GM23338 (cell line): ENCODE measurements around the gene AGAP1. TPM values are rescaled to one million over a fixed set of nuclear protein-coding genes. Genes with fewer than 3 reads are reported as not detected.

ENCODE experiments used
- ATAC-seq: fragments of 200-7000 bp; cut with Tn5 transposase; 3 replicates; pipeline ENCODE4 v1.9.1; 2020
- DNase-seq: peaks from one replicate; pipeline ENCODE4 v3.0.0-alpha.2; 2015; ENCODE audit warnings: low spot score
- H2AFZ ChIP-seq: fragments of 200-600 bp; sonication (generic); 2 replicates; pipeline ENCODE4 v1.8.0; 2016; ENCODE audit warnings: antibody characterized with exemption, mild to moderate bottlenecking, moderate library complexity
- H3F3A ChIP-seq: fragments of 200-600 bp; sonication (generic); replicated peaks from 2 replicates; pipeline ENCODE4 v1.8.0; 2017; ENCODE audit warnings: antibody characterized with exemption, mixed run types, low read depth
- H3K27ac ChIP-seq: fragments of 200-600 bp; sonication (generic); 2 replicates; pipeline ENCODE4 v1.6.1; 2016; ENCODE audit warnings: low read depth
- H3K27me3 ChIP-seq: fragments of 200-600 bp; sonication (generic); 2 replicates; pipeline ENCODE4 v1.8.0; 2016; ENCODE audit warnings: mild to moderate bottlenecking, mixed run types, moderate library complexity; ENCODE audit not compliant: insufficient read depth
- H3K36me3 ChIP-seq: fragments of 200-600 bp; sonication (generic); 2 replicates; pipeline ENCODE4 v1.8.0; 2016; ENCODE audit warnings: mild to moderate bottlenecking; ENCODE audit not compliant: insufficient read depth
- H3K4me1 ChIP-seq: fragments of 200-600 bp; sonication (generic); 2 replicates; pipeline ENCODE4 v1.8.0; 2016; ENCODE audit warnings: mild to moderate bottlenecking, moderate library complexity; ENCODE audit not compliant: insufficient read depth
- H3K4me2 ChIP-seq: fragments of 200-600 bp; sonication (generic); 2 replicates; pipeline ENCODE4 v1.7.1; 2017; ENCODE audit warnings: mixed run types
- H3K4me3 ChIP-seq: fragments of 200-600 bp; sonication (generic); 2 replicates; pipeline ENCODE4 v1.6.1; 2016; ENCODE audit warnings: mixed run types
- H3K79me2 ChIP-seq: fragments of 200-600 bp; sonication (generic); replicated peaks from 2 replicates; pipeline ENCODE4 v1.8.0; 2017; ENCODE audit warnings: mild to moderate bottlenecking; ENCODE audit not compliant: insufficient read depth
- H3K9me2 ChIP-seq: fragments of 200-600 bp; sonication (generic); 2 replicates; pipeline ENCODE4 v1.8.0; 2017; ENCODE audit not compliant: insufficient read depth
- H4K20me1 ChIP-seq: fragments of 200-600 bp; sonication (generic); replicated peaks from 2 replicates; pipeline ENCODE4 v1.8.0; 2017; ENCODE audit warnings: mild to moderate bottlenecking; ENCODE audit not compliant: insufficient read depth
- H3K27ac Mint-ChIP-seq: 2 replicates; pipeline ENCODE4 v1.8.0; 2020; ENCODE audit warnings: inconsistent platforms, mild to moderate bottlenecking, moderate library complexity, mixed read lengths
- H3K27me3 Mint-ChIP-seq: 3 replicates; pipeline ENCODE4 v1.8.0; 2022; ENCODE audit warnings: low read depth, mild to moderate bottlenecking, moderate library complexity, mixed read lengths, inconsistent platforms; ENCODE audit not compliant: insufficient read depth, poor library complexity
- H3K36me3 Mint-ChIP-seq: 3 replicates; pipeline ENCODE4 v1.8.0; 2021; ENCODE audit warnings: low read depth, mild to moderate bottlenecking, inconsistent platforms, moderate library complexity, mixed read lengths
- H3K4me1 Mint-ChIP-seq: 3 replicates; pipeline ENCODE4 v1.8.0; 2020; ENCODE audit warnings: mild to moderate bottlenecking, inconsistent platforms, mixed read lengths
- H3K4me3 Mint-ChIP-seq: 3 replicates; pipeline ENCODE4 v1.8.0; 2021; ENCODE audit warnings: moderate library complexity, mild to moderate bottlenecking, inconsistent platforms, mixed read lengths
- H3K9me3 Mint-ChIP-seq: 3 replicates; pipeline ENCODE4 v1.8.0; 2020; ENCODE audit warnings: moderate library complexity, mild to moderate bottlenecking, inconsistent platforms, mixed read lengths
- CREB1 ChIP-seq: fragments of 250-450 bp; sonication (Bioruptor Pico); IDR thresholded peaks from 2 replicates; pipeline ENCODE4 v1.5.0; 2020; ENCODE audit warnings: low read depth, mild to moderate bottlenecking, moderate library complexity
- EZH2 ChIP-seq: fragments of 200-600 bp; sonication (generic); IDR thresholded peaks from one replicate; pipeline ENCODE4 v1.8.0; 2017; ENCODE audit warnings: antibody characterized with exemption, mild to moderate bottlenecking, low read depth; ENCODE audit not compliant: unreplicated experiment
- EZH2phosphoT487 ChIP-seq: fragments of 200-600 bp; sonication (generic); IDR thresholded peaks from one replicate; pipeline ENCODE4 v1.8.1; 2018; ENCODE audit warnings: antibody characterized with exemption; ENCODE audit not compliant: unreplicated experiment
- ZNF114 ChIP-seq: fragments of 250-450 bp; sonication (Bioruptor Pico); IDR thresholded peaks from 2 replicates; pipeline ENCODE4 v1.5.0; 2020; ENCODE audit warnings: mild to moderate bottlenecking, moderate library complexity
- polyA plus RNA-seq: library from polyadenylated mRNA; unstranded; fragments of >200 nt; fragmentation: Nextera tagmentation; extraction: Ambion mirVana; gene quantifications from 2 replicates; pipeline ENCODE4 v1.2.1, GENCODE V29; 2016
- total RNA-seq: library from RNA; depleted of rRNA; stranded (reverse); fragments of >200 nt; shearing (Covaris generic); gene quantifications from 2 replicates; pipeline ENCODE4 v1.2.3, GENCODE V29; 2014
- TF ChIP-seq, protein P1 (sequence below): fragments of 250-450 bp; sonication (Bioruptor Pico); IDR thresholded peaks from 2 replicates; pipeline ENCODE4 v1.5.0; 2020; ENCODE audit warnings: mild to moderate bottlenecking, moderate library complexity
- TF ChIP-seq, protein P2 (sequence below): IDR thresholded peaks from 2 replicates; pipeline ENCODE4 v1.6.1; 2016; ENCODE audit warnings: antibody characterized with exemption

Gene AGAP1
- total and polyA plus RNA-seq, 2 experiments from 2014 or later = 13.3 to 27.9 TPM

DNA sequence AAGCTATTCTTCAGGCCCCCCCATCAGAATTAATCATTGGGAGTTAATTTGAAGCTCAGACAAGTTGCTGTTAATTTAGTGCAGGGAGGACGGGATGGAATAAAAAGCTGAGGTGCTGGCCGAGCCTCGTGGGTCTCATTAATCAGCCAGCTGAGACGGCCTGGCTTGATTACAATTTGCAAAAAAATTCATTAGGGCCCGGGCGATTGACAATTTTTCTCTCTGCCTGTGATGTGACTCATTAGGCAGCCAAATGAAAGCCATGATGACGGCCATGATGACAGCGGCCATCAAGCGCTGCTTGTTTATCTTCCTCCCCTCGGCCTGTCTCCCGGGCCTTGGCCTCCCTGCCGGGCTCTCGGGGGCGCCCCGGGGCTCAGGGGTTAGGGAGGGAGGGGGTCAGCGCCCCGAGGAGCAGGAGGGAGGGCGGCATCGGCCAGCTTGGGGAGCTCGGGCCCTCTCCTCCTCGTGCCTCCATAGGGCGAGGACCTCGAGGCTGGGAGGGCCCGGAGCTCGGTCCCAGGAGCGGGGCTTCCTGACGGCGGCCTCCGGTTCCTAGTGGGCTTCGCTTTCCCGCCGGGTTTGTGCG lies 669.1 kb downstream of the AGAP1 start:
- Histone ChIP-seq H3K36me3 (no peaks in the 10 kb centered on the region), H3K79me2 (no peaks in the 10 kb centered on the region), H2AFZ (peak overlapping the region; percentile 74; the same call in 1 of the 2 replicates), H3K4me1 (peaks cover 57% of the 10 kb centered on the region), H3F3A (peaks cover 41% of the 10 kb centered on the region), H4K20me1 (peaks cover 13% of the 10 kb centered on the region), H3K27me3 (peaks cover 100% of the 10 kb centered on the region), H3K4me3 (peak overlapping the region; percentile 61), H3K9me2 (no peaks in the 10 kb centered on the region), H3K4me2 (peak overlapping the region; percentile 87), H3K27ac (no peak overlapping the region)
- Mint-ChIP-seq H3K4me3 (peak overlapping the region; percentile 41), H3K27ac (no peak overlapping the region), H3K4me1 (peaks cover 58% of the 10 kb centered on the region), H3K9me3 (peaks cover 4% of the 10 kb centered on the region; the same call in 1 of the 3 replicates), H3K27me3 (peaks cover 90% of the 10 kb centered on the region), H3K36me3 (peaks cover 17% of the 10 kb centered on the region)
- ATAC-seq (no peak), DNase-seq (peak; percentile 50)
- TF ChIP-seq EZH2 (peak; percentile 60), ZNF114 (CRISPR knock-in tag) (no peak)

DNA sequence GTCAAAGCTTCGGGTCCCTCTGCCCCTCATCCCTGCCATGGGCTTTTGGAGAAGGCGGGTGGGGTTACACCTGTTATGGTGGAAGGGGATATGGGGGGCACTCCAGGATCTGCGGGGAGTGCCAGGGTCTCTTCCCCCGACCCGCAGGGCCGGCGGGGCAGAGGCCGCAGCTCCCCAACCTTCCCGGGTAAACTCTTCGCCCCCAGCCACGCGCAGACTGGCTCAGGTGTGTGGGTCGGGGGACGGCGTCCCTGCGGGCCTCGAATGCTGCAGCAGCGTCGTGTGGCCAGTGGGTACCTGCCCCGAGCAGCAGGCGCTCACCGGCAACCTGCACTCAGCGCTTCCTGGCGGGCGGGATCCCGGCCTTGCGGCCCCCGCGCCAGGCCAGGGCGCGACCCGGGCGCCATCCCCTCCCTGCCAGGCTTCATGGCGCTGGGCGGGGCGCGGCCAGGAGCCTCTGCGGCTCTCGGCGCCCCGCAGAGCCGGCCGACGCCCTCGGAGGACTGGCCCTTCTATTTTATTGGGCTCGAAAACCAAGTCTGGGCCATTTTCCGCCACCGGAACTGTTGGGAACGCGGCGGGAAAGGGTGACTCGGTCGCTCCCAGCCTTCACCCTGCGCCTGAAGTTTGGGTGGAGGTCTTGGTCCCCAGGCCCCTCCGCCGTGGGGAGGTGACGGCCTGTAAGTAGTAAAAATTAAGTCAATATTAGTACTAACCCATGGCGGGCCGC lies 669.8 kb downstream of the AGAP1 start:
- Mint-ChIP-seq H3K4me1 (peaks cover 51% of the 10 kb centered on the region), H3K4me3 (peak overlapping the region; percentile 63), H3K9me3 (peaks cover 4% of the 10 kb centered on the region; the same call in 1 of the 3 replicates), H3K27ac (no peak overlapping the region), H3K27me3 (peaks cover 85% of the 10 kb centered on the region), H3K36me3 (peaks cover 17% of the 10 kb centered on the region)
- H2AFZ ChIP-seq = peak overlapping the region; percentile 74
- peak overlapping the region; percentile 61 for H3K4me3 ChIP-seq
- no peaks in the 10 kb centered on the region for H3K36me3 ChIP-seq
- no peaks in the 10 kb centered on the region for H3K9me2 ChIP-seq
- H3K27me3 ChIP-seq = peaks cover 100% of the 10 kb centered on the region
- ATAC-seq (peak; percentile 1), DNase-seq (peak; percentile 66)
- peaks cover 39% of the 10 kb centered on the region for H3F3A ChIP-seq
- no peaks in the 10 kb centered on the region for H3K79me2 ChIP-seq
- peaks cover 54% of the 10 kb centered on the region for H3K4me1 ChIP-seq
- peak overlapping the region; percentile 87 for H3K4me2 ChIP-seq
- no peak overlapping the region for H3K27ac ChIP-seq
- peak; percentile 84 for TF ChIP-seq EZH2phosphoT487
- TF ChIP-seq CREB1 (CRISPR knock-in tag) = no peak
- TF ChIP-seq EZH2 = peak; percentile 43
- H4K20me1 ChIP-seq = peaks cover 13% of the 10 kb centered on the region

DNA sequence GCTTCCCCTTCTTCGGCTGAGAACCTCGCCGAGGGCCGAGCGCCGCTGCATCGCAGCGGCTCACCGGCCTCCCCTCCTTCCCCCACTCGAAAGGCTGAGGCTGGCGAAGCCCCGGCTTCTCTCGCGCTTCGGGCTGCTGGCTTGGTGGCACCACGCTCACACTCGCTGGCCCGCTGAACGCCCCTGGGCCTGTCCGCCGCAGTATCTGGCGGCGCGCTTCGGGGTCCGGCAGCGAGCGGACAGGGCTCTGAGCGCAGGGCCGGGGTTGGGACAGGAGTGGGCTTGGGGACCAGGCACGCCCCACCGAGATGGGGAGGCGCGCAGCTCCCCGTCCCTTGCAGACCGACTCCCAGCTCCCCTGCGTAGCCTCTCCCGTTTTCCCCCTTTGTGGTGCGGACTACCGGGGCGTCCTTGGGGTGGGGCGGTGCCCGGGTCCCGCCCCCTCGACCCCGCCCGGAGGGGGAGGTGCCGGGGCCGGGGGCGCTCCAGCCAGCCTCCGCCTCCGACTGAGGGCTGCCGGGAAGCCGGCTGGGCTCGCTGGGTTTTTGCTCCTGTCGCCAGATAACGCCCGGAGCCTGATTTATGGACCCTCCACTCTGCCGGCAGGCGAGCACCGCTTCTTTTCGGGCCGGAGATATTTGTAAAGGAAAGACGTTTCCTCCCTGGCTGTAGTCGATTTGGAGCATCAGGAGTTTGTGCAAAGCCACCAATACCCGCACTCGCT lies 670.5 kb downstream of the AGAP1 start:
- H3K9me3 Mint-ChIP-seq = peaks cover 4% of the 10 kb centered on the region; the same call in 1 of the 3 replicates
- peaks cover 84% of the 10 kb centered on the region for H3K27me3 Mint-ChIP-seq
- H3K4me2 ChIP-seq = peak overlapping the region; percentile 87
- H3K4me1 Mint-ChIP-seq = peaks cover 52% of the 10 kb centered on the region
- ATAC-seq (peak; percentile 5), DNase-seq (peak; percentile 75)
- H3K27ac ChIP-seq = no peak overlapping the region
- H3K4me1 ChIP-seq = peaks cover 57% of the 10 kb centered on the region
- H2AFZ ChIP-seq = peak overlapping the region; percentile 74
- H3F3A ChIP-seq = peaks cover 43% of the 10 kb centered on the region
- peaks cover 100% of the 10 kb centered on the region for H3K27me3 ChIP-seq
- no peaks in the 10 kb centered on the region for H3K79me2 ChIP-seq
- H3K4me3 ChIP-seq = peak overlapping the region; percentile 61
- no peaks in the 10 kb centered on the region for H3K36me3 ChIP-seq
- no peak overlapping the region for H3K27ac Mint-ChIP-seq
- no peaks in the 10 kb centered on the region for H3K9me2 ChIP-seq
- H3K4me3 Mint-ChIP-seq = peak overlapping the region; percentile 73
- peaks cover 13% of the 10 kb centered on the region for H4K20me1 ChIP-seq
- H3K36me3 Mint-ChIP-seq = peaks cover 17% of the 10 kb centered on the region
- TF ChIP-seq EZH2 = peak; percentile 86
- TF ChIP-seq, protein P1, sequence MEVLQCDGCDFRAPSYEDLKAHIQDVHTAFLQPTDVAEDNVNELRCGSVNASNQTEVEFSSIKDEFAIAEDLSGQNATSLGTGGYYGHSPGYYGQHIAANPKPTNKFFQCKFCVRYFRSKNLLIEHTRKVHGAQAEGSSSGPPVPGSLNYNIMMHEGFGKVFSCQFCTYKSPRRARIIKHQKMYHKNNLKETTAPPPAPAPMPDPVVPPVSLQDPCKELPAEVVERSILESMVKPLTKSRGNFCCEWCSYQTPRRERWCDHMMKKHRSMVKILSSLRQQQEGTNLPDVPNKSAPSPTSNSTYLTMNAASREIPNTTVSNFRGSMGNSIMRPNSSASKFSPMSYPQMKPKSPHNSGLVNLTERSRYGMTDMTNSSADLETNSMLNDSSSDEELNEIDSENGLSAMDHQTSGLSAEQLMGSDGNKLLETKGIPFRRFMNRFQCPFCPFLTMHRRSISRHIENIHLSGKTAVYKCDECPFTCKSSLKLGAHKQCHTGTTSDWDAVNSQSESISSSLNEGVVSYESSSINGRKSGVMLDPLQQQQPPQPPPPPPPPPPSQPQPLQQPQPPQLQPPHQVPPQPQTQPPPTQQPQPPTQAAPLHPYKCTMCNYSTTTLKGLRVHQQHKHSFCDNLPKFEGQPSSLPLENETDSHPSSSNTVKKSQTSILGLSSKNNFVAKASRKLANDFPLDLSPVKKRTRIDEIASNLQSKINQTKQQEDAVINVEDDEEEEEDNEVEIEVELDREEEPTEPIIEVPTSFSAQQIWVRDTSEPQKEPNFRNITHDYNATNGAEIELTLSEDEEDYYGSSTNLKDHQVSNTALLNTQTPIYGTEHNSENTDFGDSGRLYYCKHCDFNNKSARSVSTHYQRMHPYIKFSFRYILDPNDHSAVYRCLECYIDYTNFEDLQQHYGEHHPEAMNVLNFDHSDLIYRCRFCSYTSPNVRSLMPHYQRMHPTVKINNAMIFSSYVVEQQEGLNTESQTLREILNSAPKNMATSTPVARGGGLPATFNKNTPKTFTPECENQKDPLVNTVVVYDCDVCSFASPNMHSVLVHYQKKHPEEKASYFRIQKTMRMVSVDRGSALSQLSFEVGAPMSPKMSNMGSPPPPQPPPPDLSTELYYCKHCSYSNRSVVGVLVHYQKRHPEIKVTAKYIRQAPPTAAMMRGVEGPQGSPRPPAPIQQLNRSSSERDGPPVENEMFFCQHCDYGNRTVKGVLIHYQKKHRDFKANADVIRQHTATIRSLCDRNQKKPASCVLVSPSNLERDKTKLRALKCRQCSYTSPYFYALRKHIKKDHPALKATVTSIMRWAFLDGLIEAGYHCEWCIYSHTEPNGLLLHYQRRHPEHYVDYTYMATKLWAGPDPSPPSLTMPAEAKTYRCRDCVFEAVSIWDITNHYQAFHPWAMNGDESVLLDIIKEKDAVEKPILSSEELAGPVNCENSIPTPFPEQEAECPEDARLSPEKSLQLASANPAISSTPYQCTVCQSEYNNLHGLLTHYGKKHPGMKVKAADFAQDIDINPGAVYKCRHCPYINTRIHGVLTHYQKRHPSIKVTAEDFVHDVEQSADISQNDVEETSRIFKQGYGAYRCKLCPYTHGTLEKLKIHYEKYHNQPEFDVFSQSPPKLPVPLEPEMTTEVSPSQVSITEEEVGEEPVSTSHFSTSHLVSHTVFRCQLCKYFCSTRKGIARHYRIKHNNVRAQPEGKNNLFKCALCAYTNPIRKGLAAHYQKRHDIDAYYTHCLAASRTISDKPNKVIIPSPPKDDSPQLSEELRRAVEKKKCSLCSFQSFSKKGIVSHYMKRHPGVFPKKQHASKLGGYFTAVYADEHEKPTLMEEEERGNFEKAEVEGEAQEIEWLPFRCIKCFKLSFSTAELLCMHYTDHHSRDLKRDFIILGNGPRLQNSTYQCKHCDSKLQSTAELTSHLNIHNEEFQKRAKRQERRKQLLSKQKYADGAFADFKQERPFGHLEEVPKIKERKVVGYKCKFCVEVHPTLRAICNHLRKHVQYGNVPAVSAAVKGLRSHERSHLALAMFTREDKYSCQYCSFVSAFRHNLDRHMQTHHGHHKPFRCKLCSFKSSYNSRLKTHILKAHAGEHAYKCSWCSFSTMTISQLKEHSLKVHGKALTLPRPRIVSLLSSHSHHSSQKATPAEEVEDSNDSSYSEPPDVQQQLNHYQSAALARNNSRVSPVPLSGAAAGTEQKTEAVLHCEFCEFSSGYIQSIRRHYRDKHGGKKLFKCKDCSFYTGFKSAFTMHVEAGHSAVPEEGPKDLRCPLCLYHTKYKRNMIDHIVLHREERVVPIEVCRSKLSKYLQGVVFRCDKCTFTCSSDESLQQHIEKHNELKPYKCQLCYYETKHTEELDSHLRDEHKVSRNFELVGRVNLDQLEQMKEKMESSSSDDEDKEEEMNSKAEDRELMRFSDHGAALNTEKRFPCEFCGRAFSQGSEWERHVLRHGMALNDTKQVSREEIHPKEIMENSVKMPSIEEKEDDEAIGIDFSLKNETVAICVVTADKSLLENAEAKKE (CRISPR knock-in tag) = no peak
- TF ChIP-seq, protein P2, sequence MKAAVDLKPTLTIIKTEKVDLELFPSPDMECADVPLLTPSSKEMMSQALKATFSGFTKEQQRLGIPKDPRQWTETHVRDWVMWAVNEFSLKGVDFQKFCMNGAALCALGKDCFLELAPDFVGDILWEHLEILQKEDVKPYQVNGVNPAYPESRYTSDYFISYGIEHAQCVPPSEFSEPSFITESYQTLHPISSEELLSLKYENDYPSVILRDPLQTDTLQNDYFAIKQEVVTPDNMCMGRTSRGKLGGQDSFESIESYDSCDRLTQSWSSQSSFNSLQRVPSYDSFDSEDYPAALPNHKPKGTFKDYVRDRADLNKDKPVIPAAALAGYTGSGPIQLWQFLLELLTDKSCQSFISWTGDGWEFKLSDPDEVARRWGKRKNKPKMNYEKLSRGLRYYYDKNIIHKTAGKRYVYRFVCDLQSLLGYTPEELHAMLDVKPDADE = no peak
